Measurements from ENCODE around the gene PTGR3.
A peak's percentile ranks its signal among the peaks of the same experiment; 100 is the strongest.

The PTGR3 gene

DNA sequence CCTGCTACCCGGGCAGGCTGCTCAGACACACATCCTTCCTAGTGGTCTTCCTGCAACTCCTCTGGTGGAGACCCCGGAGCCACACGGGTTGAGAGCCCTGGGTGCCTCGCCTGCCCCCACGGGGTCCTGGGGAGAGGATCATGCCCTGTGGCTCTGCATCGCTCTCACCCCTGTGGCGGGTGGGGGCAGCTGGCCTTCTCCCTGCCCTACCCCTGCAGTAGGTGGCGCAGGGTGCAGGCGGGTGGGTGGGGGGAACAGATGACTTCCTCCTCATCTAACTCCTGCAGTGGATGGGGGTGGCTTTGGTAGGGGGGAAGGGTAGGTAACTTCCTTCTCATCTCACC, 40.2 kb upstream of the PTGR3 start:
- DNase-seq, result no peak
- H3K4me1 ChIP-seq, result peaks cover 0 to 44% (median 28%) of the 10 kb centered on the region in 4 donors
- TF ChIP-seq, protein P1, sequence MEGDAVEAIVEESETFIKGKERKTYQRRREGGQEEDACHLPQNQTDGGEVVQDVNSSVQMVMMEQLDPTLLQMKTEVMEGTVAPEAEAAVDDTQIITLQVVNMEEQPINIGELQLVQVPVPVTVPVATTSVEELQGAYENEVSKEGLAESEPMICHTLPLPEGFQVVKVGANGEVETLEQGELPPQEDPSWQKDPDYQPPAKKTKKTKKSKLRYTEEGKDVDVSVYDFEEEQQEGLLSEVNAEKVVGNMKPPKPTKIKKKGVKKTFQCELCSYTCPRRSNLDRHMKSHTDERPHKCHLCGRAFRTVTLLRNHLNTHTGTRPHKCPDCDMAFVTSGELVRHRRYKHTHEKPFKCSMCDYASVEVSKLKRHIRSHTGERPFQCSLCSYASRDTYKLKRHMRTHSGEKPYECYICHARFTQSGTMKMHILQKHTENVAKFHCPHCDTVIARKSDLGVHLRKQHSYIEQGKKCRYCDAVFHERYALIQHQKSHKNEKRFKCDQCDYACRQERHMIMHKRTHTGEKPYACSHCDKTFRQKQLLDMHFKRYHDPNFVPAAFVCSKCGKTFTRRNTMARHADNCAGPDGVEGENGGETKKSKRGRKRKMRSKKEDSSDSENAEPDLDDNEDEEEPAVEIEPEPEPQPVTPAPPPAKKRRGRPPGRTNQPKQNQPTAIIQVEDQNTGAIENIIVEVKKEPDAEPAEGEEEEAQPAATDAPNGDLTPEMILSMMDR (IDR thresholded peaks at IDR 0.05), result no peak
- no peaks in the 10 kb centered on the region for H3K36me3 ChIP-seq
- intact Hi-C loops (cut with DNase I; ENCODE audit: low total_unique reads), result no loop called here
- H3K4me3 ChIP-seq, result no peak overlapping the region
- peak overlapping the region; percentile 53 to 68 for H3K27ac ChIP-seq
- H3K27me3 ChIP-seq, result no peaks in the 10 kb centered on the region
- no peaks in the 10 kb centered on the region for H3K9me3 ChIP-seq

DNA sequence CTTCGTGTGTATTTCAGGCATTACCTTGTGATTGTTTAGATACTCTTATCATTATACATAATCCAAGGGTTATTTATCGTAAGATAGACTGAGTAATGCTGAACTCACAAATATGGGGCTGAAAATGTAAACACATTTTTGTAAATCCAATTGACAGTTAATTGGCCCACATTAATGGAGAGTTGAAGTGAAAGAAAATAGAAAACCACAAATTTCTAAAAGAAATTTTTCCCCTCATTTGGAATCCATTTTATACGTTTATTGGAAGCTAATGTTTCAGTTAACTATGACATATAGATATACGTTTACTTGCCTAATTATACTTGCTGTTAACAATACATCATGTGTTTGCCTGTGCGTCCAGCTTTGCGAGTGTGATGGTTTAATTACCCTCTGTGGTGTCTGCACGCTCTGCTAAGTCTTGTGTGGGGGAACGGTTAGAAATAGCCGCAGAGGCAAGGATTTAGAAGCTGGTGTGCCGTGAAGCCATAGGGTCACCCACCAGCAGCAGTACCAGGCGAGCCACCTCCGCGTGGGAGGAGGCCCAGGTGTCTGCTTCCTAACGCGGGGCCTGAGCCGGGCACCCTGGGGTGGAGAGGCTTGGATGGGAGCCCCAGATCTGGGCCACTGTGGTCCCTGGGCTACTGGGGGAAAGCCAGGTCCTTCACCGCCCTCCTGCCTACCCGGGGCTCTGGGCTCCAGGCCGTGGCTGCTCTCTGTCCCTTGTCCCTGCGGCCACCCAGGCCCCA, 39.7 kb upstream of the PTGR3 start:
- DNase-seq, result no peak
- Histone ChIP-seq H3K4me1 (peaks cover 0 to 39% (median 24%) of the 10 kb centered on the region in 4 donors), H3K4me3 (peak overlapping the region; percentile 47 to 48), H3K36me3 (no peaks in the 10 kb centered on the region), H3K9me3 (no peaks in the 10 kb centered on the region), H3K27me3 (no peaks in the 10 kb centered on the region), H3K27ac (peak overlapping the region; percentile 53 to 68)
- TF ChIP-seq, protein P1 (IDR thresholded peaks at IDR 0.05), result no peak
- intact Hi-C loops (cut with DNase I; ENCODE audit: low total_unique reads), result no loop called here

DNA sequence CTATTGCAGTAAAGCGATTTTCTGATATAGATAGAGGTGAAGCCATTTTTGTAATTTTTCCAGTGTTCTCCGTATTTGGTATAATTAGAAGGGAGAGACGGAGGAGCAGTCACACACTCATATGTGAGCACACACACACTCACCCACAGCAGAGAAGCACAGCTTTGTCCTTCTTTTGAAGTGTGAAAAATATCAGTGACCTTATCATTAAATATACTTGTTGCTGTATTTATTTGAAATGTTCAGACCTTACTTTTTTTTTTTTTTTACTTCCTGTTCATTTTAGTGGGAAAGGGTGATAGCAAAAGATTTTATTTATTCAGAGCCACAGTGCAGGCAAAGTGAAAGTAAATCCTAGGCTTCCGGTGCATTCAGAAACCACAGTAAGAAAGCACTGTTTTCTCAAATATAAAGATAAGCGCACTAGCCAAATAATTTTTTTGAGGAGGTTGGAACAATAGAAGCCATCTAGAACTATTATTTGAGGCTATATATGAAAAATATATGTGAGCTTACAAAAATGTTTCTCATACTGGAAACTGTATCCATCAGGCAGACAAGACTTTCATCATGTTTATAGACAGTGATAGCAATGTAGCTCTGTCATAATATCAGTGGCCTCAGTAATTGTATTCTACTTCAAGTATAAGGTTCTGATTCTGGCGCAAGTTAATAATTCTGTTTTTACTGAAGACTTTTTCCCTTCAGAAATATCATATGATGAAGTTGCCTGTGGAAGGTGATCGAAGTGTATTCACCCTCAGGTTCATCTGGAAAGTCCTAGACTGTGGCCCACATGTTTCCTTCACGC, 38.9 kb upstream of the PTGR3 start:
- H3K4me1 ChIP-seq, result peaks cover 0 to 32% (median 17%) of the 10 kb centered on the region in 4 donors
- no peak for DNase-seq
- H3K9me3 ChIP-seq, result no peaks in the 10 kb centered on the region
- TF ChIP-seq, protein P1 (IDR thresholded peaks at IDR 0.05), result no peak
- intact Hi-C loops (cut with DNase I; ENCODE audit: low total_unique reads), result no loop called here
- H3K27me3 ChIP-seq, result no peaks in the 10 kb centered on the region
- peak overlapping the region; percentile 47 to 48 for H3K4me3 ChIP-seq
- peak overlapping the region; percentile 53 to 68 for H3K27ac ChIP-seq
- no peaks in the 10 kb centered on the region for H3K36me3 ChIP-seq

DNA sequence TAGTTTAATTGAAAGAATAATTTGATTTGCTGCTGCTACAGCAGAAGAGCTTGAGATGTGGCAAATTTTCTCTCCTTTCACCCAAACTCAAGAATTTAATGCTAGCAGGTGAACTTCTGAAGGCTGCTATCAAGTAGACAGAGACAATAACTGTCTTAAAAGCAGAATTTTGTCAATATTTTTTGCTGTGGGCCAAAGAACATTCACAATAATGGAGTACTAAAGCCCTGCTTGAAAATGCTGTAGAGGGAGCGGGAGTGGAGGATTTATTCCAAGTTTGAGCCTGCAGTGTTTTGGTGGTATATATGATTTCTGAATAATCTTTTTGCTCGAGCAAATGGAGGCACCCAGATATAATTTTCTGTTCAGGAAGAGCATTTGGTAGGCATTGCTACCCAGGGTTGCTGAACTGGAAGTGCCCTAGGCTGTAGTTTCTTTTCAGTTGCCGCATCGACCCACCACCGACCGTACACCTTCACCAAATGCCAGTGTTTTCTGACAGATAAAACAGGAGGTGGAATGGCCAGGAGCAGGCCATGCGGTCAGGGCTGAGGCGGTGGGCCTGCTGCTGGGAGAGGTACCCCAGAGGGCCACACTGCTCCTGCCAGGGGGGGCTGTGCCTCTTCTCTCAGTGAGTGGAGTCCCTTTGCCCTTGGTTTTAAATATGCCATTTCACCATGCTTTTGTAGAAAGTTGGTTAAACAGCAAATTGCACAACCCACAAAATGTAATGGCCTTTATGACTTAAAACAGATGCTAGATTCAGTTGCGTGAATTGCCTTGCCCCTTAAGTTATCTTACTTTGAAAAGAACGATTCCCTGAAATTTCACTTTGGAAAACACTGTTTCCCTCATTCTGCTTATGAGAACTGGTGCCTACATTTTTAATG, 38.0 kb upstream of the PTGR3 start:
- Histone ChIP-seq H3K27me3 (no peaks in the 10 kb centered on the region), H3K4me1 (peaks cover 0 to 23% (median 12%) of the 10 kb centered on the region in 4 donors), H3K27ac (peak overlapping the region; percentile 53 to 68), H3K4me3 (peak overlapping the region; percentile 47 to 48), H3K36me3 (no peaks in the 10 kb centered on the region), H3K9me3 (no peaks in the 10 kb centered on the region)
- TF ChIP-seq, protein P1 (IDR thresholded peaks at IDR 0.05), result no peak
- intact Hi-C loops (cut with DNase I; ENCODE audit: low total_unique reads), result no loop called here
- DNase-seq, result no peak

Measured in tibial artery (tissue), 4 donors.